Right ventricle myocardium superior (tissue), 1 donor: ENCODE results near the gene PRCD. TPM values are rescaled to one million over a fixed set of nuclear protein-coding genes. Genes with fewer than 3 reads are reported as not detected.
A peak's percentile ranks its signal among the peaks of the same experiment; 100 is the strongest.
"Not testable (repeated sequence)": the region's sequence is repeated elsewhere in the genome, so short reads cannot be mapped to it uniquely, and the experiment has no call there.

ENCODE experiments used
- ATAC-seq: fragments of 200-7000 bp; cut with Tn5 transposase; one replicate; pipeline ENCODE4 v1.9.1; 2020; ENCODE audit warnings: mild to moderate bottlenecking; ENCODE audit not compliant: poor library complexity
- DNase-seq: peaks from one replicate; pipeline ENCODE4 v3.0.0-alpha.2; 2020
- intact Hi-C: fragments of 100-400 bp; cut with DNase I; formaldehyde crosslinking; loops from one replicate; pipeline ENCODE4 v1.11.2; 2022
- total RNA-seq: library from RNA; stranded (reverse); fragmentation: NEBNext Ultra II Directional; extraction: Animal tissue kit (Norgen Biotek cat#: 25700); gene quantifications from one replicate; pipeline ENCODE4 v1.2.1, GENCODE V29; 2021
- donor health status: DM: no; HTN: yes; CAD: no; lungs with severe emphysema.

PRCD gene
- total RNA-seq, 1 donor from 2014 or later = 4.0 TPM

DNA sequence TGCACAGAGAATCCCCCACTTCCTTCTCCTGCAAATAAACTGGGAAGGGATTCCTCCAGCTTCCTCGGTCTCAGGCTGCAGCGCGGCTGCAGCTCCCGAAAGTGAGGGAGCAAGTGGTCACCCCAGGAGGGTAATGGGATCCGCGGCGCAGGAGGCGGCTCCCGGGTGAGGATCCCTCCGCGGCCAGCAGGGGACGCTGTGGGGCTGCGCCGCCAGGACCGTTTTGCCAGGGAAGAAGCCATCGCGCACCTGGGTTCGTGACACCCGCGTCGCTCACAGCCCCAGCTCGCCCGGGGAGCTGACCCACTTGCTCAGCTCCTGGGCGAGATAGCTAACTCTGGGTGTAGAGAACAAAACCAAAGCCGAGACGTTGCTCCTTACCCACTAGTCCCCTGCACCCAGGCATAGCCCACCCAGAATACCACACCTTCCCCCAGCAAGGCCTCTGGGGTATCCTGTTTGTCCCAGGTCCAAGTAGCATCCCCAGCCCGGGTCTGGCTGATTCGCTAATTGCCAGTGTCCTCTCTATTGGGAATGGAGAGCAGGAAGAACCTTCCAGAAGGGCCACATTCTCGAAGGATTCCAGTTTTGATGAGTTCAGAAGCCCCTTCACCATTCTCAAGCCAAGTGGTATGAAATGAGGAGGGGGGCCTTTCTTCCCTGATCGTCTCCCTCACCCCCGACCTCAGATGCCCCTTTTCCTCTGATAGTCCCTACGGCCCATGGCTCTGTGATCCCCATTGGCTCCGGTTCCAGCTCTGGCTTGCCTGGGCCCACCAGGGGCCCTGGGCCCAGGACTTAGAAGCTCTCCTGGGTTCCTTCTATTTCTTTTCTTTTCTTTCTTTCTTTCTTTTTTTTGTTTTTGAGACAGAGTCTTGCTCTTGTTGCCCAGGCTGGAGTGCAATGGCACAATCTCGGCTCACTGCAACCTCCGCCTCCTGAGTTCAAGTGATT lies 16.5 kb upstream of the PRCD start:
- intact Hi-C loops = loop anchor here (2.0 to 10.0 kb wide), 3 partner anchors 21 to 99 kb away; partner anchors contain the start of gene ST6GALNAC2
- ATAC-seq = peak; percentile 74
- DNase-seq = peak; percentile 85

DNA sequence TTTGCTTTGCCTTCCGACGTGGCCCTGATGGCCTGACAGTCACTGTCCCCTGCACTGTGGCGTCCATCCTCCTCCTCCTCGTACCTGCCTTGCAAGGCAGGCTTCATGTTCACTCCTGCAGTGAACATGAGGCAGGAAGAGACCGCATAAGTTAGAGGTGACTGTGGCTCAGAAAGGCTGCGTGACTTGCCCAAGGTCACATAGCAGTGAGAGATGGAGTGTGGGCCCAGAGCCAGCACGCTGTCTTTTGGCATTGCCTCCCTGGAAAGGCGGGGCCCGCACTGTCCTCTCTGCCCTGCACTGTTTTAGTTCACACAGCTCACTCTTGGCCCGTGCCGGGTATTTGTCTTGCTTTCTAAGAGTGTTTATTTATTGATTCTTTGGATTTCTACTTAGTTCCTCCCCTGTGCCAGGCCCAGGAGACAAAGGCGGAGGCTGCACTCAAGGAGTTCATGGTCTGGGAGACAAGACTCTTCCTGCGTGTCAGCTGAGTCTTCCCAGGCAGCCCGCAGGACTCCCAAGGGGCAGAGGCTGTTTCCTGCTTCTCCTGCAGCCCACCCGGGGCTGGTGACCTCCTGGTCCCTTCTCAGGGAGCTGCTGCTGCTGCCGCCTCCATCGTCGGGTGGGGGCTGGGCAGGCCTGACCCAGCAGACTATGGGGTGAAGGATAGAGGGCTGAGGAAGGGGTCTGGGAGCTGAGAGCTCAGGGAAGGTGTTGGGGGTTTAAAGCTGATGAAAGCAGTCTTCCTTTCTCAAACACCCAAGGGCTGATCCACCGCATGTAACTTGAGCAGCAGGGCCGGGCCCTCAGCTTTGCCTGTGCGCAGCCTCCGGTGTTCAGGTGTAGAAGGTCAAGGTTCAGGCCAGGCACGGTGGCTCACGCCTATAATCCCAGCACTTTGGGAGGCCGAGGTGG lies 15.0 kb upstream of the PRCD start:
- peak; percentile 85 for DNase-seq
- peak; percentile 42 for ATAC-seq
- intact Hi-C loops = loop anchor here (2.0 to 10.0 kb wide), 3 partner anchors 20 to 97 kb away; partner anchors contain the start of gene ST6GALNAC2

DNA sequence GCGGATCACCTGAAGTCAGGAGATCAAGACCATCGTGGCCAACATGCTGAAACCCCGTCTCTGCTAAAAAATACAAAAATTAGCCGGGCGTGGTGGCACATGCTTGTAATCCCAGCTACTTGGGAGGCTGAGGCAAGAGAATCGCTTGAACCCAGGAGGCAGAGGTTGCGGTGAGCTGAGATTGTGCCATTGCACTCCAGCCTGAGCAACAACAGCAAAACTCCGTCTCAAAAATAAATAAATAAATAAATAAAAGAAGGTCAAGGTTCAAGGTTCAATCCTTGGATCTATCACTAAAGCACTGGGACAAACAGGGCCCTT lies 14.4 kb upstream of the PRCD start:
- not testable (repeated sequence) for DNase-seq, ATAC-seq
- intact Hi-C loops = loop anchor here (2.0 to 10.0 kb wide), 2 partner anchors 19 to 59 kb away; partner anchors contain the start of gene ST6GALNAC2

DNA sequence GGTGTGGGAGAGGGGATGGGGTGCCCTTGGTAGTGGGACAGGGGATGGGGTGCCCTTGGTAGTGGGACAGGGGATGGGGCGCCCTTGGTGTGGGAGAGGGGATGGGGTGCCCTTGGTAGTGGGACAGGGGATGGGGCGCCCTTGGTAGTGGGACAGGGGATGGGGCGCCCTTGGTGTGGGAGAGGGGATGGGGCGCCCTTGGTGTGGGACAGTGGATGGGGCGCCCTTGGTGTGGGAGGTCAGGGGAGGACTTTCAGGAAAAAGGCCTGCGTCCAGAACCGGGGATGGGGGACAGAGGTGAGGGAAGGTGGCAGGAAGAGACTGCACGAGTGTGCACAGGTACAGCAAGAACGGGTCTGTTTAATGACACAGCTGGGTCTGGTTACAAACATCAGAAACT lies 12.8 kb upstream of the PRCD start:
- not testable (repeated sequence) for ATAC-seq, DNase-seq
- intact Hi-C loops = loop anchor here (10.0 kb wide), 1 partner anchor 58 kb away; the partner anchor contains the start of gene ST6GALNAC2

DNA sequence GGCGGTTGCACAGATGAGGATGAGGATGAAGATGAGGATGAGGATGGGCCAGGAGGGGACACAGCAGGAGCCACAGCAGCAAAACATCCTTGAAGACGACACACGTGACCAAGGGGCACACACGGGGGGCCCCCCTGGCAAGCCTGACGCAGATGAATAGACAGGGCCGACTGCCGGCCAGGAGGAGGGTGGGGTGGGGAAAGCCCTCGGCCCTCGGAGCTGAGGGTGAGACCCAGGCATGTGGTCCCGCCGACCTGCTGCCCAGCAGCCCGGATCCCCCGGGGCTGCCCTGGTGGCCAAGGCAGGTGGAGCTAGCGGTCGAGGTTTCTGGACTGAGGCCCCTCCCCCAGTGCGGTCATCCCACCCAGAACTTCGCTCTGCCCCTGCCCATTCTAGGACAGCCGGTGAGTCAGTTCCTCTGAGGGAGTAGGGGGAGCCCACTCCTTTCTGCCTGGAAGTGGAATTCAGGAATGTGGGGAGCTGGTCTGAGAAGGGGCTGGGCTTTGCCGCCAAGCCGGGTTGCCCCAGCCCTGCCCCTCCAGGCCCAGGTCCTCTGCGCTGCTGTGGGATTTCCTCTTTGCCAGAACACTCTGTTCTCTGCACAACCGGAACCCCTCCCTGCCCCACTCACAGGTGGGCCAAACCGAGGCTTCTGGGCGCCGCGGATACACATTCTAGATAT lies 12.3 kb upstream of the PRCD start:
- peak; percentile 7 for ATAC-seq

DNA sequence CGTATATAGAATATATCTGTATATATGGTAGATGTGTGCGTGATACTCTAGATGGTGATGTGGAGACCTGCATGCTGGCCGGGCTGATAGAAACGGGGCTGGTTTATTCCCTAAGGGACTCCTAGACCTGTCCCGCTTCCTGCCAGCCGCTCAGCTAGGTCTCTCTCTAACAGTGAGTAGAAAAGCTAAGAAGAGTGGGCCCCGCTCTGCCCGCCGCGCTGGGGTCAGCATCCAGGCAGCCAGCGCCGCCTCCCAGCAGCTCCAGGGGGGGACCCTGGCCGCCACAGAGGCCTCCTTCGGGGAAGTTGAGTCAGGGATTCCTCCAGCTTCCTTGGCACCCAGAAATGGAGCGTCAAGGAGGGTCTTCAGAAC lies 11.7 kb upstream of the PRCD start:
- no peak for ATAC-seq
- DNase-seq = peak; percentile 57
- intact Hi-C loops = loop anchor here (10.0 kb wide), 1 partner anchor 57 kb away; the partner anchor contains the start of gene ST6GALNAC2

More for the DNA sequence above, 12.3 kb upstream of the PRCD start:
- intact Hi-C loops = loop anchor here (10.0 kb wide), 1 partner anchor 57 kb away; the partner anchor contains the start of gene ST6GALNAC2
- DNase-seq = peak; percentile 78

DNA sequence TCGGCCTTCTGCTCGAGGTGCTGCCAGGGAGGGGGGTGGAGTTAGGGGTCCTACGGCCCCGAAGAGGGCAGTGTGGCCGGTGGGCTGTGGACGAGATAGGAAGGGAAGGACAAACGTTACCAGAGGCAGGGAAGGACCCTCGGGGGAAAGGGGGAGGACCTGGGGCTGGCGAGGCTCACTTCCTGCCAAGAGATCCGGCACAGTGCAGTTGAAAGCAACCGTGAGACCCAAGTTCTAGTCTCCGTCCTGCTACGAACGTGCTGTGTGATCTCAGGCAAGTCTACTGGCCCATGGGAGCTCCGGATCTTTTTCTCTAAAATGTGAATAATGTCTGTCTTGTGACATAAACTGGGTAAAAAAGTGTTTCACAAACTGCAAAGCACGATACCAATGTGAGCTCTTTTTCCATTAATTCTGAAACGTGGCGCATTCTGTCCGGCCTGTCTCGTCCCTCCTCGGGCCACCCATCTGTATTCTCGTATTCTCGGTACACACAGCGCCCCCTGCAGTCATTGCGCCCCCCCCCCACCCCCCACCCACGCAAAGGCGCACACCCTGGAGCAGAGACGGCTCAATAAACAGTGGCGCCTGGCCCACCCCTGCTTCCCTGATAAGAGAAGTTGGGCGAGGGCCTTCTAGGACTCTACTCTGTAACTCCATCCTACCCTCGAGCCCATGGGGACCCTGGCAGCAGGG lies 11.2 kb upstream of the PRCD start:
- intact Hi-C loops = loop anchor here (10.0 kb wide), 1 partner anchor 56 kb away; the partner anchor contains the start of gene ST6GALNAC2
- DNase-seq (peak; percentile 82), ATAC-seq (peak; percentile 22)

DNA sequence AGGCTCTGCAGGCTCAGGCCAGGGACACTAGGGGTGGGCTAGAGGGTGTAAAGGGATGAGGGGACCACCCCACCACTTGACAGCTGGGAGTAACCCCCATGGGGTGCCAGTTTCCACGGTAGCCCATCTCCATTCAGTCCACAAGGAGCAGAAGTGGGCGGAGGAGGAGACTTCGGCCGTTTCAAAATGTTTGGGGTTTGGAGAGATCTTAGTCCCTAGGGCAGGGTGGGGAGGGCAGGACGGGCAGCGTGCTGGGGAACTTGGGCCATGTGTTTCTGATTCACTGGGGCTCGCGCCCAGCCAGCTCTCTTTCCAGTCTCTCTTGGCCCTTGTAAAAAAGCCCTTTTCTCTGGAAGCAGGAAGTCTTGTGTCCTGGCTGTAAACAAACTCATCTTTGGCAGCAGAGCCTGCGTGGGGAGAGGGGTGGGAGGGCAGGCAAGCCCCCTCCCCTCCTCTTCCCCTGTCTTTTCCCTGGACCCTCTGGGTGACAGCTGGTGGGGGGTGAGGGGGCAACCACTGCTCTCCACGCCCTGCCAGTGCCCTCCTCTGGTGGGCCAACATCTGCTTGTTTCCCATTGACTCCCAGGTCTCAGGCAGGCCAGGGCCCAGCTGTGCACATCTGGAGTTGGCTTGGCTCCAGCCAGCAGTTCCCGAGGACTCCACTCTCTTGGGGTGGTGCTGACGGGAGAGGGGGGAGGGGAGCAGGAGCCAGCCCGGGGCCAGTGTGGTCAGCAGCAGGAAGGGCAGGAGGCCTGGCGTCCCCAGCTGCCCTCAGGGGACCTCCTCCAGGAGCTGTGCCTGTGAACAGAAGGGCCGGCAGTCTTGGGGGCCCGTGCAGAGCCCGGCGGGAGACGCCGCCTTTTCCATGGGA lies 10.4 kb upstream of the PRCD start:
- peak; percentile 94 for DNase-seq
- ATAC-seq = peak; percentile 77
- intact Hi-C loops = loop anchor here (10.0 kb wide), 1 partner anchor 55 kb away; the partner anchor contains the start of gene ST6GALNAC2

DNA sequence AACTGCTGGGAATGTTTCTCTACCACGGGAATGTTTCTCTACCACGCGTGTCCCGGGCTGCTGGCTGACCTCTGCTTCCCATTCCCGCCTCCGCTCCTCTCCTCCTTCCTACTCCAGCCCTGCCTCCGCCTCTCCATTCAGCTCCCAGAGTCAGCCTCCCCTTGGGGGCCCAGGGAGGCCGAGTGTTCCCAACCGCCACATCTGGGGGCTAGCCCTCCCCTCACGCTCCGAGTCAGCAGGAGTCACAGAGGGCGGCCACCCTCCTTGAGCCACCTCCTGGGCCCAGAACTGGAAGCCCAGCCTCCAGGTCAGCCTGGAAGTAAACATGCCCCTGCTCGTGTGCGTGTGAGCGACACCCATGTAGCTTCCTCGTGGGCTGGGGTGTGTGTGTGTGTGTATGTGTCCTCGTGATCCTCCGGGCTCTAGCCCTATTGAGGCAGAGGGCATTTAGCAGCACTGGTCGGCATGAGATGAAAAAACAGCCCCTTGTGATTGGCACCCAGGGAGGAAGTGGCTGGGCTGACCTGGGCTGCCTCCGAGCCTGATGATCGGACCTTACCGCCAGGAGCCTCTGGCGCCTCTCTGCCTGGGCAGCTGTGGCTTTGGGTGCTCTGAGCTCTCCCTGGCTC lies 9.6 kb upstream of the PRCD start:
- DNase-seq (no peak), ATAC-seq (peak; percentile 61)
- intact Hi-C loops = no loop called here

DNA sequence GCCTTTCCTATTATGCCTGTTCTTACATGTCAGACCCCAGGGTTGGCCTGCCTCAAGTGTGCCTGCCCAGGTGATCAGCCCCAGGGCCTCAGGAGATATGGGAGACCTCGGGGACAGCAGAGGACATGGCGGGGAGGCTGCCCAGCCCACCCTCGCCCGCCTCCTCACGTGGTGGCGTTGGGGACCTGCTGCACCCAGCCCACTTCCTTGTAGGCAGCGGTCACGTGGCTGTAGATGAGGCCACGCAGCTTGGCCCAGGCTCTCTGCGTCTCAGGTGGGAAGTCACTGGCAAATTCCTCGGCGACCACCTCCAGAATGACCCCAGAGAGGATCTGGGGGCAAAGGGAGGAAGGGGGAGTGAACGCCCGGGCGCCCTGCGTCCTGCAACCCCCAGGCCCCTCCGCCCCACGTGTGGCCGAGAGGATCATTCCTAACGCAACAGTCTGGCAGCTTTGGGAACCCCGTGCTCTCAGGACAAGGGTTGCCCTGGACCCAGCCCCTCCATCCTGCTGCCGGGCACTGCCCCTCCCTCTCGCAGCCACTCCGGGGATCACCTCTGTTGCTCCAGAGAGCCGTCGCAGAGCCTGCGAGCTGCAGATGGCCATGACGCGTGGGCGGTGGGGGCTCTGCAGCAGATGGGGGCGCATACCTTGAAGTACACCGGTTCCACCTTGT lies 8.9 kb upstream of the PRCD start:
- intact Hi-C loops = no loop called here
- DNase-seq (no peak), ATAC-seq (no peak)

DNA sequence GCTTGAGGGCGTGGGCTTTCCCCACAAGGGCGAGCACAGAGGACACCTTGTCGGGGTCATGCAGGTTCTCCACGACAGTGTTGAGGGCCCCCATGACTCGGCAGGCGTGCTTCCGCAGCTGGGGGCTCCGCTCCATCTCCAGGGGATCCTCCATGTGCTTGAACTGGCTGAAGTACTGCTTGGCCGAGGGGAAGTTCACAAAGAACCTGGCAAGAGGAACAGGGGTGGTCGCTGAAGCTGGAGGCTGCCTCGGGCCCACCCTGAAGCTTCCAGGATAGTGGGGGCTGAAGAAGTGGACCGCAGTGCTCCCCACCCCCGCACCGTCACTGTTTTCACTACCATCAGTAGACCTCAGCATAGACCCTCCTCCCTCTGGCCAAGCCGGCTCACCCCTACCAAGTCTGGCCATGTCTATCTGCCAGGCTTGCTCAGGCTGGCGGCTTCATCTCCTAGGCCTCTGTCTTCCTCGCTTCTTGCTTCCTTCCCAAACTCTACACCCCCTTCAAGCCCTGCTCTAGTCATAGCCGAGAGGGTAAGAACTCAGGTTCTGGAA lies 8.3 kb upstream of the PRCD start:
- ATAC-seq (no peak), DNase-seq (no peak)
- intact Hi-C loops = no loop called here

DNA sequence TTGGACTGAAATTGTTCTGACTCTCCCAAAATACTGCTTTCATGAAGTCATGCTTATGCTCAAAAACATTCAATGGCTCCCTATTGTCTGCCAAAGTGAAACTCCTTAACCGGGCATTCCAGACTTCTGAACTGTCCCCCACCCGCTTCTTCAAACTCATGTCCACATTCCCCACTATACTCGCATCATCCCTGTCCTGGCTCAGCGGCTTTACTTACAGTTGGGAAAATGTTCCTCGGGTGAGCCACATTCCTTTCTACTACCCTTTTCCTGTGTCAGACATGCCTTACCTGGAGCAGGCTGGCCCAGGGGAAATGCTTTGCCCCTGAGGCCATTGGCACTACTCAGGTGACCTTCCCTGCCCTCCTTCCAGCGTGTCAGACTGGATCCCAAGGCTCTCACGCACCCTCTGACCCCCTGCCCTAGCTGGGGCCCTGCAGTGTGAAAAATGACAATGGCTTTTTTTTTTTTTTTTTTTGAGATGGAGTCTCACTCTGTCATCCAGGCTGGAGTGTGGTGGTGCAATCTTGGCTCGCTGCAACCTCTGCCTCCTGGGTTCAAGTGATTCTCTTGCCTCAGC lies 7.7 kb upstream of the PRCD start:
- DNase-seq = no peak
- ATAC-seq = no peak

DNA sequence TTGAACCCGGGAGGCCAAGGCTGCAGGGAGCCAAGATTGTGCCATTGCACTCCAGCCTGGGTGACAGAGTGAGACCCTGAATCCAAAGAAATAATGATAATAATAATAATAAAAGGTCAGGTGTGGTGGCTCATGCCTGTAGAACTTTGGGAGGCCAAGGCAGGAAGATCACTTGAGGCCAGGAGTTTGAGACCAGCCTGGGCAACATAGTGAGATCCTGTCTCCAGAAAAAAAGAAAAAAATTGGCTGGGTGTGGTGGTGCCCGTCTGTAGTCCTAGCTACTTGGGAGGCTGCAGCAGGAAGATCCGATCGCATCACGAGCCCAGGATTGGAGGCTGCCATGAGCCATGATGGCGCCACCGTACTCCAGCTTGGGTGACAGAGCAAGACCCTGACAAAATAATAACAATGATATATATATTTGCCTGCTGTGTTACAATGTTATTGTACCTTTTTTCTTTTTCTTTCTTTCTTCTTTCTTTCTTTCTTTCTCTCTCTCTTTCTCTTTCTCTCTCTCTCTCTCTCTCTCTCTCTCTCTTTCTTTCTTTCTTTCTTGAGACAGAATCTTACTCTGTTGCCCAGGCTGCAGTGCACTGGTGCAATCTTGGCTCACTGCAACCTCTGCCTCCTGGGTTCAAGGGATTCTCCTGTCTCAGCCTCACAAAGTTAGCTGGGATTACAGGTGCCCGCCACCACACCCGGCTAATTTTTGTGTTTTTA lies 6.0 kb upstream of the PRCD start:
- DNase-seq, ATAC-seq, intact Hi-C loops: not testable (repeated sequence)

More for the DNA sequence above, 7.7 kb upstream of the PRCD start:
- intact Hi-C loops = no loop called here

DNA sequence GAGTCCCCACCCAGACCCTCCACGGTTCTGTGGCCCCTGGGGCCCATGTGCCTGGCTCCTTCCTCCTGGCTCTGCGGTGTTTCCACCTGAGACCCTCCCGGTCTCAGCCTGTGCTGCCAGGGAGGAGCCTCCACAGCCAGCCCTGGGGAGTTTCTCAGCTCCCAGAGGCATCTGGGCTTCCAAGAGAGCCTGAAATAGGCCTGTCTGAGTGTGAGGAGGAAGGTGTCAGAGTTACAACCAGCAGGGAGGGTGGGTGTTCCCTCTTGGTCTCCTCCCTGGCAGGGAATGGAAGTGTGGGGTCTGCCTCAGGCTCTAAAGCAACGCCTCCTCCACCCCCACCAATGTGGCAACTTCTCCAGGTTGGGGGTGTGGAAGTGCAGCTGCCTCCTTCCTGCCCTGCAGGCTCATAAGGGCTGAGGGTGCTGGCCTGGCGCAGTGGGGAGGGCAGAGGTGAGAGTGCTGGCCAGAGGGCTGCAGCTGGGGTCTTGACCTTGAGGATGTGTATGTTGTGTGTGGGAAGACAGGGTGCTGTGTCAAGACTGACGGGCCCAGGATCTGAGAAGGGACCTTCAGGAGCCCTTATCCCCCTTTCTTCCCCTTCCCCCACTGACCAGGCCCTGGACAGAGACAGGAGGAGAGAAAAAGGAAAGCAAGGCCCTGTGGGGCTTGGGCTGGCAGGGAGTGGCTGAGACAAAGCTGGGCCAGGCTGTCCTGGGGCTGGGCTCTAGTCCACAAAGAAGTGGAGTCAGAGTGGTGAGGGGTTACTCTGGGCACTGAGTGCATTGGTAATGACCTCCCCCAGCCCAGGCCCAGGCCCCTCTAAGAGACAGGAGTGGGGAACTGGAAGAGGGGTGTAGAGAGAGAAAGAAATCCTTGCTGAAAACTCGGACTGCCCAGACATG lies 4.8 kb upstream of the PRCD start:
- peak; percentile 40 for DNase-seq
- intact Hi-C loops = no loop called here
- ATAC-seq = no peak
